ENCODE results near the gene ZNF189.
A peak's percentile ranks its signal among the peaks of the same experiment; 100 is the strongest.

ZNF189 gene

DNA sequence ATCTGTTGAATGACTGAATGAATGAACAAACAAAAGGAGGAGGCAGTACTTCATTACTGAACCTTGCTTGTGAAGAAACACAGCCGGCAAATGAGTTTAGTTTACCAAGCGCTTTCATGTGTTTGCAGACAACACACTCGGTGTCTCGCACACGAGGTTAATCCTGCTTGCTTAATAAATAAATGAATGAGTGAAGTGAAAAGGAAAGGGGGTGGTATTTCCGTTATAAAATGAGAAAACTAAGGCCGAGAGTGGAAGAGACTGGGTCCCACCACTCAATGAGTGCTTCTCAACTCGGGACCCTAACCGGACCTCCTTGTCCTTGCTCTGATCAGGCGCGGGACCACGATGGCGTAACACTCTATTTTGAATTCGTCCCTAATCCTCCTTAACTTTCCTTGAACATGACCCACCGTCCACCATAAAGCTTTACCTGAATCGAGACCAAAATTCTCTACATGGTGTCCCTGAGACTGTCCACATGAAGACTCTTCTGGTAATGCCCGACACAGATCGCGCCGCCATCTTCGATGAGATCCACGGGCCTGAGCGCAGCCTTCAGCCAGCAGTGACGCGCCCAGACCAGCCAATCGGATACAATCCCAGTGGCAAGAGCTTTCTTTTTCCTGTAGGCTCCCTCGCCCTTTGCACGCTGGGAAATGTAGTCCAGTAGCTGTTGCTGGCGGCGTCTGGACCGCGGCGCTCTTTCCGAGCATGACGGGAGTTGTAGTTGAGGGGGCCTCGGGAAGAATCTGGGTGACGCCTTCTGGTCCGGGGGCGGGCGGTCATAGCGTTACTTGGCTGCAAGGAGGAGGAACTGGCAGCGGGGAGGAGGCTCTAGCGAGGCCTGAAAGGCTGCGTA lies at the start of gene ZNF189, which contains the start of gene MRPL50:
Gene ZNF189, plus strand, starts transcription at position 784 of the 862 bp plus-strand sequence. CDS start 306 bp downstream, outside the sequence.
Gene MRPL50, minus strand, starts transcription at position 551 of the 862 bp plus-strand sequence. Its CDS starts 26 bp downstream, at position 525.
- peaks cover 13% of the 10 kb centered on the region for H3K4me1 ChIP-seq (ENCODE audit: control insufficient read depth, insufficient read depth, low read length)
- no peaks in the 10 kb centered on the region for H3K27me3 ChIP-seq (ENCODE audit: control insufficient read depth, insufficient read depth, low read length)
- H3K27ac ChIP-seq (ENCODE audit: low read depth, low read length), result peak within 1 kb of the TSS; percentile 96
- H3K4me3 ChIP-seq (ENCODE audit: low read length), result peak within 1 kb of the TSS; percentile 92
- peaks cover 20% of the 10 kb centered on the region for H3K36me3 ChIP-seq (ENCODE audit: control insufficient read depth, insufficient read depth, low read length)
- peak within 1 kb of the TSS; percentile 91 for H3K9ac ChIP-seq (ENCODE audit: low read length)

GRCh38 chr9:101350285-101350684 lies 48.4 kb upstream of the ZNF189 start:
- Histone ChIP-seq H3K4me1 (ENCODE audit: control insufficient read depth, insufficient read depth, low read length) (no peaks in the 10 kb centered on the region), H3K36me3 (ENCODE audit: control insufficient read depth, insufficient read depth, low read length) (no peaks in the 10 kb centered on the region), H3K4me3 (ENCODE audit: low read length) (no peak overlapping the region), H3K27ac (ENCODE audit: low read depth, low read length) (no peak overlapping the region), H3K27me3 (ENCODE audit: control insufficient read depth, insufficient read depth, low read length) (peaks cover under 1% of the 10 kb centered on the region), H3K9ac (ENCODE audit: low read length) (no peak overlapping the region)

- H3K9ac ChIP-seq (ENCODE audit: low read length), result no peak overlapping the region
- no peaks in the 10 kb centered on the region for H3K27me3 ChIP-seq (ENCODE audit: control insufficient read depth, insufficient read depth, low read length)
- no peak overlapping the region for H3K27ac ChIP-seq (ENCODE audit: low read depth, low read length)
- no peaks in the 10 kb centered on the region for H3K4me1 ChIP-seq (ENCODE audit: control insufficient read depth, insufficient read depth, low read length)
- H3K4me3 ChIP-seq (ENCODE audit: low read length), result no peak overlapping the region
- no peaks in the 10 kb centered on the region for H3K36me3 ChIP-seq (ENCODE audit: control insufficient read depth, insufficient read depth, low read length)
These were observed 45.7 kb upstream of the ZNF189 start for GRCh38 chr9:101352892-101353463.

GRCh38 chr9:101353683-101354082 lies 45.0 kb upstream of the ZNF189 start:
- H3K4me3 ChIP-seq (ENCODE audit: low read length), result no peak overlapping the region
- no peak overlapping the region for H3K27ac ChIP-seq (ENCODE audit: low read depth, low read length)
- H3K27me3 ChIP-seq (ENCODE audit: control insufficient read depth, insufficient read depth, low read length), result no peaks in the 10 kb centered on the region
- no peak overlapping the region for H3K9ac ChIP-seq (ENCODE audit: low read length)
- H3K36me3 ChIP-seq (ENCODE audit: control insufficient read depth, insufficient read depth, low read length), result no peaks in the 10 kb centered on the region
- no peaks in the 10 kb centered on the region for H3K4me1 ChIP-seq (ENCODE audit: control insufficient read depth, insufficient read depth, low read length)

GRCh38 chr9:101354143-101354764 lies 44.4 kb upstream of the ZNF189 start:
- no peak overlapping the region for H3K4me3 ChIP-seq (ENCODE audit: low read length)
- no peak overlapping the region for H3K27ac ChIP-seq (ENCODE audit: low read depth, low read length)
- H3K36me3 ChIP-seq (ENCODE audit: control insufficient read depth, insufficient read depth, low read length), result no peaks in the 10 kb centered on the region
- H3K4me1 ChIP-seq (ENCODE audit: control insufficient read depth, insufficient read depth, low read length), result no peaks in the 10 kb centered on the region
- no peak overlapping the region for H3K9ac ChIP-seq (ENCODE audit: low read length)
- H3K27me3 ChIP-seq (ENCODE audit: control insufficient read depth, insufficient read depth, low read length), result no peaks in the 10 kb centered on the region

GRCh38 chr9:101354765-101355708 lies 43.6 kb upstream of the ZNF189 start:
- H3K36me3 ChIP-seq (ENCODE audit: control insufficient read depth, insufficient read depth, low read length), result no peaks in the 10 kb centered on the region
- no peaks in the 10 kb centered on the region for H3K27me3 ChIP-seq (ENCODE audit: control insufficient read depth, insufficient read depth, low read length)
- H3K4me1 ChIP-seq (ENCODE audit: control insufficient read depth, insufficient read depth, low read length), result no peaks in the 10 kb centered on the region
- H3K4me3 ChIP-seq (ENCODE audit: low read length), result no peak overlapping the region
- no peak overlapping the region for H3K9ac ChIP-seq (ENCODE audit: low read length)
- H3K27ac ChIP-seq (ENCODE audit: low read depth, low read length), result no peak overlapping the region

- H3K4me1 ChIP-seq (ENCODE audit: control insufficient read depth, insufficient read depth, low read length), result no peaks in the 10 kb centered on the region
- no peaks in the 10 kb centered on the region for H3K27me3 ChIP-seq (ENCODE audit: control insufficient read depth, insufficient read depth, low read length)
- H3K27ac ChIP-seq (ENCODE audit: low read depth, low read length), result no peak overlapping the region
- H3K4me3 ChIP-seq (ENCODE audit: low read length), result no peak overlapping the region
- H3K9ac ChIP-seq (ENCODE audit: low read length), result no peak overlapping the region
- no peaks in the 10 kb centered on the region for H3K36me3 ChIP-seq (ENCODE audit: control insufficient read depth, insufficient read depth, low read length)
These were observed 42.0 kb upstream of the ZNF189 start for GRCh38 chr9:101356619-101357018.

DNA sequence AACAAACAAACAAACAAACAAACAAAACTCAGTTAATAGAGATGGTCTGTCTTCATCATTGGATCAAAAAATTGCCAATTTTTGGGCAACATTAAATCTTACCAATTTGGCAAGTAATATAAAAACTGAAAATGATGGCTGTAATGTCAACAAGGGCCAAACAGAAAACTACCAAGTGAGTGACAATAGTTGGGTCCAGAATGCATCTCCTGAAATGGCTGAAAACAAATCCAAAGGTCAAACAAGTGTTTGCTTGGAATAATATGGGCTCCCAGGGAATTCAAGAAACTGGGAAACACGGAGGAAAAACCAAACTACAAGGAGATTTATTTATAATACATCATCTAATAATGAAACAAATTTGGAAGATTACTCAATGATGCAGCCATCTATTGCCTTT lies 39.0 kb upstream of the ZNF189 start:
- H3K27me3 ChIP-seq (ENCODE audit: control insufficient read depth, insufficient read depth, low read length), result no peaks in the 10 kb centered on the region
- H3K36me3 ChIP-seq (ENCODE audit: control insufficient read depth, insufficient read depth, low read length), result no peaks in the 10 kb centered on the region
- no peaks in the 10 kb centered on the region for H3K4me1 ChIP-seq (ENCODE audit: control insufficient read depth, insufficient read depth, low read length)
- no peak overlapping the region for H3K27ac ChIP-seq (ENCODE audit: low read depth, low read length)
- no peak overlapping the region for H3K9ac ChIP-seq (ENCODE audit: low read length)
- no peak overlapping the region for H3K4me3 ChIP-seq (ENCODE audit: low read length)

- Histone ChIP-seq H3K36me3 (ENCODE audit: control insufficient read depth, insufficient read depth, low read length) (no peaks in the 10 kb centered on the region), H3K9ac (ENCODE audit: low read length) (no peak overlapping the region), H3K4me3 (ENCODE audit: low read length) (no peak overlapping the region), H3K27me3 (ENCODE audit: control insufficient read depth, insufficient read depth, low read length) (no peaks in the 10 kb centered on the region), H3K27ac (ENCODE audit: low read depth, low read length) (no peak overlapping the region), H3K4me1 (ENCODE audit: control insufficient read depth, insufficient read depth, low read length) (no peaks in the 10 kb centered on the region)
These were observed 38.0 kb upstream of the ZNF189 start for GRCh38 chr9:101360647-101361046.

DNA sequence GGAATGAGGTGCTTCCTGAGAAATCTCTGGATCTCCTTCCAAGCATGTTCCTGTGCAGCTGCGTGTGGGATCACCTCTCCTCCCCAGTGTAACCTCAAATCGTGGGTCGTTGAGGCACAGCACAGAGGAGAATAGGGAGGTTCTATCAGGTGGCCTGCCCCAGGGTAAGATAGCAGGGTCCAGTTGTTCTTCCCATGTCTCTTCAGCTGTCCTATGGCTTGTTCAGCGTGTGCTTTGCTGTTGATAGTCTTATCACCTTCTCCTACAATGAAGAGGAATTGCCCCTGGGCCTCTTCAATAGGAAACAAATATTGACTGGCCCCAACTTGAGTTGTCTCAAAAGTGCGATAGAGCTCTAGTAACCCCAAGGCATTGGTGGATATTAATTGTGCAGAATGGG lies 36.2 kb upstream of the ZNF189 start:
- no peak overlapping the region for H3K9ac ChIP-seq (ENCODE audit: low read length)
- H3K4me1 ChIP-seq (ENCODE audit: control insufficient read depth, insufficient read depth, low read length), result no peaks in the 10 kb centered on the region
- H3K27me3 ChIP-seq (ENCODE audit: control insufficient read depth, insufficient read depth, low read length), result no peaks in the 10 kb centered on the region
- no peak overlapping the region for H3K27ac ChIP-seq (ENCODE audit: low read depth, low read length)
- no peak overlapping the region for H3K4me3 ChIP-seq (ENCODE audit: low read length)
- no peaks in the 10 kb centered on the region for H3K36me3 ChIP-seq (ENCODE audit: control insufficient read depth, insufficient read depth, low read length)

GRCh38 chr9:101365181-101365580 lies 33.5 kb upstream of the ZNF189 start:
- Histone ChIP-seq H3K9ac (ENCODE audit: low read length) (no peak overlapping the region), H3K36me3 (ENCODE audit: control insufficient read depth, insufficient read depth, low read length) (no peaks in the 10 kb centered on the region), H3K27ac (ENCODE audit: low read depth, low read length) (no peak overlapping the region), H3K4me3 (ENCODE audit: low read length) (no peak overlapping the region), H3K4me1 (ENCODE audit: control insufficient read depth, insufficient read depth, low read length) (no peaks in the 10 kb centered on the region), H3K27me3 (ENCODE audit: control insufficient read depth, insufficient read depth, low read length) (no peaks in the 10 kb centered on the region)
